H1 (cell line): ENCODE measurements around the gene LAMC1. TPM values are rescaled to one million over a fixed set of nuclear protein-coding genes. Genes with fewer than 3 reads are reported as not detected.

ENCODE experiments used
- KDM1A ChIP-seq: fragments of 200-600, 300-600 bp; sonication (generic); IDR thresholded peaks from 2 replicates; pipeline ENCODE4 v1.7.1; 2016; ENCODE audit warnings: mild to moderate bottlenecking, low read length, borderline replicate concordance
- ZNF274 ChIP-seq: IDR thresholded peaks from 2 replicates; pipeline ENCODE4 v1.7.0; 2012; ENCODE audit warnings: low read length, borderline replicate concordance; ENCODE audit errors: extremely low read depth
- polyA plus RNA-seq, 7 experiments: library from polyadenylated mRNA; depleted of rRNA in 3 of 7; stranded (reverse) in 5 of 7; unstranded in 2 of 7; fragments of >200 nt in 5 of 7; fragments of 200-250 nt in 2 of 7; gene quantifications; 1 replicate in 5 of 7; 2 replicates in 1 of 7; 4 replicates in 1 of 7; pipeline versions ENCODE4 v1.2.1 to v1.2.3, GENCODE V29; 2011 to 2013; ENCODE audit warnings: missing spikeins in 2 of 7, mixed read lengths in 2 of 7
- total RNA-seq: library from RNA; stranded (reverse); fragmentation: NEBNext Ultra II Directional; extraction: Animal tissue kit (Norgen Biotek cat#: 25700); gene quantifications from 2 replicates; pipeline ENCODE4 v1.2.1, GENCODE V29; 2021
- TF ChIP-seq, protein P1 (sequence below): fragments of 300-600 bp; sonication (generic); IDR thresholded peaks from 2 replicates; pipeline ENCODE4 v1.7.1; 2012; ENCODE audit warnings: low read length, moderate library complexity, mild to moderate bottlenecking, inconsistent platforms; ENCODE audit not compliant: insufficient replicate concordance

Gene LAMC1
- total and polyA plus RNA-seq, 2 of the 8 experiments (the other 6 are each of a cell fraction or from before 2014, with no cell fraction given) = 47.6 to 90.3 TPM

DNA sequence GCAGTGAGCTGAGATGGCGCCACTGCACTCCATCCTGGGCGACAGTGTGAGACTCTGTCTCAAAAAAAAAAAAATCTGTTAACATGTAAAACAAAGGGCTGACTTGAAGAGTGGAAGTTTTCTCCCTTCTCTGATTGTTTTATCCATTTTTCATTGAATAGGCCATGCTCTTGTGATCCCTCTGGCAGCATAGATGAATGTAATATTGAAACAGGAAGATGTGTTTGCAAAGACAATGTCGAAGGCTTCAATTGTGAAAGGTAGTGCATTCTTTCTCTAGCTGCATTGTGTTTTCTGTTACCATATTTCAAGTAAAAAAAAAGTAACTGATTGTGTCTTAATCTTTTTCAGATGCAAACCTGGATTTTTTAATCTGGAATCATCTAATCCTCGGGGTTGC lies 93.2 kb downstream of the LAMC1 start (continued):
- TF ChIP-seq, protein P1, sequence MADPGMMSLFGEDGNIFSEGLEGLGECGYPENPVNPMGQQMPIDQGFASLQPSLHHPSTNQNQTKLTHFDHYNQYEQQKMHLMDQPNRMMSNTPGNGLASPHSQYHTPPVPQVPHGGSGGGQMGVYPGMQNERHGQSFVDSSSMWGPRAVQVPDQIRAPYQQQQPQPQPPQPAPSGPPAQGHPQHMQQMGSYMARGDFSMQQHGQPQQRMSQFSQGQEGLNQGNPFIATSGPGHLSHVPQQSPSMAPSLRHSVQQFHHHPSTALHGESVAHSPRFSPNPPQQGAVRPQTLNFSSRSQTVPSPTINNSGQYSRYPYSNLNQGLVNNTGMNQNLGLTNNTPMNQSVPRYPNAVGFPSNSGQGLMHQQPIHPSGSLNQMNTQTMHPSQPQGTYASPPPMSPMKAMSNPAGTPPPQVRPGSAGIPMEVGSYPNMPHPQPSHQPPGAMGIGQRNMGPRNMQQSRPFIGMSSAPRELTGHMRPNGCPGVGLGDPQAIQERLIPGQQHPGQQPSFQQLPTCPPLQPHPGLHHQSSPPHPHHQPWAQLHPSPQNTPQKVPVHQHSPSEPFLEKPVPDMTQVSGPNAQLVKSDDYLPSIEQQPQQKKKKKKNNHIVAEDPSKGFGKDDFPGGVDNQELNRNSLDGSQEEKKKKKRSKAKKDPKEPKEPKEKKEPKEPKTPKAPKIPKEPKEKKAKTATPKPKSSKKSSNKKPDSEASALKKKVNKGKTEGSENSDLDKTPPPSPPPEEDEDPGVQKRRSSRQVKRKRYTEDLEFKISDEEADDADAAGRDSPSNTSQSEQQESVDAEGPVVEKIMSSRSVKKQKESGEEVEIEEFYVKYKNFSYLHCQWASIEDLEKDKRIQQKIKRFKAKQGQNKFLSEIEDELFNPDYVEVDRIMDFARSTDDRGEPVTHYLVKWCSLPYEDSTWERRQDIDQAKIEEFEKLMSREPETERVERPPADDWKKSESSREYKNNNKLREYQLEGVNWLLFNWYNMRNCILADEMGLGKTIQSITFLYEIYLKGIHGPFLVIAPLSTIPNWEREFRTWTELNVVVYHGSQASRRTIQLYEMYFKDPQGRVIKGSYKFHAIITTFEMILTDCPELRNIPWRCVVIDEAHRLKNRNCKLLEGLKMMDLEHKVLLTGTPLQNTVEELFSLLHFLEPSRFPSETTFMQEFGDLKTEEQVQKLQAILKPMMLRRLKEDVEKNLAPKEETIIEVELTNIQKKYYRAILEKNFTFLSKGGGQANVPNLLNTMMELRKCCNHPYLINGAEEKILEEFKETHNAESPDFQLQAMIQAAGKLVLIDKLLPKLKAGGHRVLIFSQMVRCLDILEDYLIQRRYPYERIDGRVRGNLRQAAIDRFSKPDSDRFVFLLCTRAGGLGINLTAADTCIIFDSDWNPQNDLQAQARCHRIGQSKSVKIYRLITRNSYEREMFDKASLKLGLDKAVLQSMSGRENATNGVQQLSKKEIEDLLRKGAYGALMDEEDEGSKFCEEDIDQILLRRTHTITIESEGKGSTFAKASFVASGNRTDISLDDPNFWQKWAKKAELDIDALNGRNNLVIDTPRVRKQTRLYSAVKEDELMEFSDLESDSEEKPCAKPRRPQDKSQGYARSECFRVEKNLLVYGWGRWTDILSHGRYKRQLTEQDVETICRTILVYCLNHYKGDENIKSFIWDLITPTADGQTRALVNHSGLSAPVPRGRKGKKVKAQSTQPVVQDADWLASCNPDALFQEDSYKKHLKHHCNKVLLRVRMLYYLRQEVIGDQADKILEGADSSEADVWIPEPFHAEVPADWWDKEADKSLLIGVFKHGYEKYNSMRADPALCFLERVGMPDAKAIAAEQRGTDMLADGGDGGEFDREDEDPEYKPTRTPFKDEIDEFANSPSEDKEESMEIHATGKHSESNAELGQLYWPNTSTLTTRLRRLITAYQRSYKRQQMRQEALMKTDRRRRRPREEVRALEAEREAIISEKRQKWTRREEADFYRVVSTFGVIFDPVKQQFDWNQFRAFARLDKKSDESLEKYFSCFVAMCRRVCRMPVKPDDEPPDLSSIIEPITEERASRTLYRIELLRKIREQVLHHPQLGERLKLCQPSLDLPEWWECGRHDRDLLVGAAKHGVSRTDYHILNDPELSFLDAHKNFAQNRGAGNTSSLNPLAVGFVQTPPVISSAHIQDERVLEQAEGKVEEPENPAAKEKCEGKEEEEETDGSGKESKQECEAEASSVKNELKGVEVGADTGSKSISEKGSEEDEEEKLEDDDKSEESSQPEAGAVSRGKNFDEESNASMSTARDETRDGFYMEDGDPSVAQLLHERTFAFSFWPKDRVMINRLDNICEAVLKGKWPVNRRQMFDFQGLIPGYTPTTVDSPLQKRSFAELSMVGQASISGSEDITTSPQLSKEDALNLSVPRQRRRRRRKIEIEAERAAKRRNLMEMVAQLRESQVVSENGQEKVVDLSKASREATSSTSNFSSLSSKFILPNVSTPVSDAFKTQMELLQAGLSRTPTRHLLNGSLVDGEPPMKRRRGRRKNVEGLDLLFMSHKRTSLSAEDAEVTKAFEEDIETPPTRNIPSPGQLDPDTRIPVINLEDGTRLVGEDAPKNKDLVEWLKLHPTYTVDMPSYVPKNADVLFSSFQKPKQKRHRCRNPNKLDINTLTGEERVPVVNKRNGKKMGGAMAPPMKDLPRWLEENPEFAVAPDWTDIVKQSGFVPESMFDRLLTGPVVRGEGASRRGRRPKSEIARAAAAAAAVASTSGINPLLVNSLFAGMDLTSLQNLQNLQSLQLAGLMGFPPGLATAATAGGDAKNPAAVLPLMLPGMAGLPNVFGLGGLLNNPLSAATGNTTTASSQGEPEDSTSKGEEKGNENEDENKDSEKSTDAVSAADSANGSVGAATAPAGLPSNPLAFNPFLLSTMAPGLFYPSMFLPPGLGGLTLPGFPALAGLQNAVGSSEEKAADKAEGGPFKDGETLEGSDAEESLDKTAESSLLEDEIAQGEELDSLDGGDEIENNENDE = no peak
- TF ChIP-seq KDM1A = no peak
- TF ChIP-seq ZNF274 = no peak
